Measurements from ENCODE around the gene OR51B2. TPM values are rescaled to one million over a fixed set of nuclear protein-coding genes. Genes with fewer than 3 reads are reported as not detected.

OR51B2 gene
- total RNA-seq, 2 experiments from 2014 or later, result not detected

- no peak for TF ChIP-seq CTCF (conservative IDR thresholded peaks at IDR 0.05; ENCODE audit: low read length)
- TF ChIP-seq EZH2phosphoT487 (IDR thresholded peaks at IDR 0.05; ENCODE audit: borderline replicate concordance, low read depth, low read length), result no peak
- H3K4me1 ChIP-seq (ENCODE audit: insufficient read depth, low read length, poor library complexity, severe bottlenecking), result no peaks in the 10 kb centered on the region
- no TSS peak for BruUV-seq (replicated peaks)
- no peak overlapping the region for H2AFZ ChIP-seq (ENCODE audit: low read length)
- DNase-seq (ENCODE audit: low spot score), result no peak
- H3K9me3 ChIP-seq (ENCODE audit: low read length), result no peaks in the 10 kb centered on the region
- POLR2A ChIA-PET, result no interaction called here
- H3K79me2 ChIP-seq (ENCODE audit: insufficient read depth, low read depth, low read length), result no peaks in the 10 kb centered on the region
- no peak overlapping the region for H3K4me2 ChIP-seq (ENCODE audit: low read length)
- CTCF ChIA-PET (ENCODE audit: unreplicated experiment), result no interaction called here
- intact Hi-C loops (cut with micrococcal nuclease; ENCODE audit: unreplicated experiment), result no loop called here
- no peaks in the 10 kb centered on the region for H3K9me2 ChIP-seq (ENCODE audit: insufficient read depth, low read length)
- H3K27ac ChIP-seq (ENCODE audit: low read depth, low read length, poor library complexity, severe bottlenecking), result no peak overlapping the region
- H4K20me1 ChIP-seq (ENCODE audit: insufficient read depth, low read length), result no peaks in the 10 kb centered on the region
- H3K4me3 ChIP-seq (ENCODE audit: low read depth, low read length, poor library complexity, severe bottlenecking), result no peak overlapping the region
- no peaks in the 10 kb centered on the region for H3K36me3 ChIP-seq (ENCODE audit: insufficient read depth, low read length)
These were observed 41.0 kb downstream of the OR51B2 start for GRCh38 chr11:5283086-5283485.

GRCh38 chr11:5282628-5283027, 41.5 kb downstream of the OR51B2 start:
- intact Hi-C loops (cut with micrococcal nuclease; ENCODE audit: unreplicated experiment), result no loop called here
- H3K79me2 ChIP-seq (ENCODE audit: insufficient read depth, low read depth, low read length), result no peaks in the 10 kb centered on the region
- H3K36me3 ChIP-seq (ENCODE audit: insufficient read depth, low read length), result no peaks in the 10 kb centered on the region
- H4K20me1 ChIP-seq (ENCODE audit: insufficient read depth, low read length), result no peaks in the 10 kb centered on the region
- H3K27ac ChIP-seq (ENCODE audit: low read depth, low read length, poor library complexity, severe bottlenecking), result no peak overlapping the region
- no TSS peak for BruUV-seq (replicated peaks)
- no peaks in the 10 kb centered on the region for H3K9me2 ChIP-seq (ENCODE audit: insufficient read depth, low read length)
- no peak overlapping the region for H3K4me3 ChIP-seq (ENCODE audit: low read depth, low read length, poor library complexity, severe bottlenecking)
- H3K4me2 ChIP-seq (ENCODE audit: low read length), result no peak overlapping the region
- DNase-seq (ENCODE audit: low spot score), result no peak
- ChIA-PET CTCF (ENCODE audit: unreplicated experiment) (no interaction called here), POLR2A (no interaction called here)
- no peaks in the 10 kb centered on the region for H3K9me3 ChIP-seq (ENCODE audit: low read length)
- no peaks in the 10 kb centered on the region for H3K4me1 ChIP-seq (ENCODE audit: insufficient read depth, low read length, poor library complexity, severe bottlenecking)
- TF ChIP-seq CTCF (conservative IDR thresholded peaks at IDR 0.05; ENCODE audit: low read length) (no peak), EZH2phosphoT487 (IDR thresholded peaks at IDR 0.05; ENCODE audit: borderline replicate concordance, low read depth, low read length) (no peak)
- no peak overlapping the region for H2AFZ ChIP-seq (ENCODE audit: low read length)

- Histone ChIP-seq H3K9me3 (ENCODE audit: low read length) (no peaks in the 10 kb centered on the region), H4K20me1 (ENCODE audit: insufficient read depth, low read length) (no peaks in the 10 kb centered on the region), H3K27ac (ENCODE audit: low read depth, low read length, poor library complexity, severe bottlenecking) (no peak overlapping the region), H3K4me2 (ENCODE audit: low read length) (no peak overlapping the region), H3K36me3 (ENCODE audit: insufficient read depth, low read length) (no peaks in the 10 kb centered on the region), H3K9me2 (ENCODE audit: insufficient read depth, low read length) (no peaks in the 10 kb centered on the region), H3K4me1 (ENCODE audit: insufficient read depth, low read length, poor library complexity, severe bottlenecking) (no peaks in the 10 kb centered on the region), H3K4me3 (ENCODE audit: low read depth, low read length, poor library complexity, severe bottlenecking) (no peak overlapping the region), H3K79me2 (ENCODE audit: insufficient read depth, low read depth, low read length) (no peaks in the 10 kb centered on the region), H2AFZ (ENCODE audit: low read length) (no peak overlapping the region)
- ChIA-PET CTCF (ENCODE audit: unreplicated experiment) (no interaction called here), POLR2A (interaction anchor here (1.0 kb wide), 1 partner anchor 383 kb away, joined by 3 read pairs; no protein-coding TSS in a partner anchor)
- BruUV-seq (replicated peaks), result no TSS peak
- TF ChIP-seq EZH2phosphoT487 (IDR thresholded peaks at IDR 0.05; ENCODE audit: borderline replicate concordance, low read depth, low read length) (no peak), CTCF (conservative IDR thresholded peaks at IDR 0.05; ENCODE audit: low read length) (no peak)
- DNase-seq (ENCODE audit: low spot score), result no peak
- intact Hi-C loops (cut with micrococcal nuclease; ENCODE audit: unreplicated experiment), result no loop called here
These were observed 42.5 kb downstream of the OR51B2 start for GRCh38 chr11:5281596-5281995.

All from OCI-LY7 (cell line).